HTERT RPE-1 (cell line): ENCODE data around the gene ZNF483.
"Not testable (repeated sequence)": the region's sequence is repeated elsewhere in the genome, so short reads cannot be mapped to it uniquely, and the experiment has no call there.

Experiments
- in situ Hi-C: fragments of 300-500 bp; cut with MboI; formaldehyde crosslinking; loops from 4 replicates; pipeline ENCODE4 v1.14.3; 2020; ENCODE audit warnings: low sequenced_read_pairs

The ZNF483 gene

DNA sequence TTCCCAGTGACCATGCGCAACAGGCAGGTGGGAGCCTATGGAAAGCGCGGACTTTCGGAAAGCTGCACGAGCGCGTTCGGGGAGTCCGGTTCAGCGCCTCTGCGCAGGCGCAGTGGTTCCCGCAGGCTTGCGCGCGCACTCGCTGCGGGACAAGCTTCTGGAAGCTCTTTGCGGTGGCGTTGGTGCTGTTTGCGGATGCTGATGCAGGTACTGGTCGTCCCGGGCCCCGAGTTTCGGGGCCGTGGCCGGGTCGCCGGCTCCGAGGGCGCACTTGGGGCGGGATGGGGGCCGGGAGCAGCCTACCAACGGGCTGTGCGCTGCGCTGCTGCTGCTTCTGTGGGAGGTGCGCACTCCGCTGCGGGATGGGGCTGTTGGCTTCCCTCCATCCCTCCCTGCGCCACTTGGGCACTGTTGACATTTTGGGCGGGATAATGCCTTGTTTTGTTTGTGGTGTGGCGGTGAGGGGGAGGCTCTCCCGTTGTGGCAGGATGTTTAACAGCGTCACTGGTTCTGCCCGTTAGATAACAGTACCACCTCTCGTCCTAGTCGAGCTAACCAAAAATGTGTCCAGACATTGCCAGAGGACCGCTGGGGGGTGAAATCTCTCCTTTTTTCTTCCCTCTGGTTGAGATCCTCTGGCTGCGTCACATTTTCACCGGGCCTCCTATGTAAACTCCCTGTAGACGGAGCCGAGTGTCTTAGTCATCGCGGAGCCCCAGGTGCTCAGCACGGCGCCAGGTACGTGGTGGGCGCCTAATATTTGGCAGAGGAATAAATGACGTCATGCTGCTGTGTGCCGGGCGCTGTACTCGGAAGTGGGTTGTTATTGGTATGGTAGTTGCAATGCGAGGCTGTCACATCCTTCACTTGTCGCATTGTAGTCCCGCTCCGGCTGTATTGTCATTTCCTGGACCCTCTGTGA, at the start of gene ZNF483:
TSS of gene ZNF483 (plus strand) at position 124 of the 922 bp plus-strand sequence. CDS start 2,217 bp downstream, outside the sequence.
- in situ Hi-C loops: no loop called here

DNA sequence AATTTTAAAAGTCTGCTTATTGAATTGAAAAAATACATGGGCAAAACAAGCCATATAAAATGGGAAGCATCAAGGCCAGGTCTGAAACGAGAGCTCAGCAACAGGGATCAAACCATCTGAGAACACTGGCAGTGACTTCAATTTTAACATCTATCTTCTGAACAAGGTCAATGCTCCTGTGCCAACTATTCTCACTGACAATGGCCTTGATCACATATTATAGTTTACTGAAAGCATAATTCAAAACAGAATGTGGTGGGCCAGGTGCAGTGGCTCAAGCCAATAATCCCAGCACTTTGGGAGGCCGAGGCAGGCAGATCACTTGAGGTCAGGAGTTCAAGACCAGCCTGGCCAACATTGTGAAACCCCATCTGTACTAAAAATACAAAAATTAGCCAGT, 49.8 kb upstream of the ZNF483 start:
- in situ Hi-C loops: no loop called here

- in situ Hi-C loops: no loop called here
Observed at GRCh38 chr9:111477677-111478076, 47.3 kb upstream of the ZNF483 start.

DNA sequence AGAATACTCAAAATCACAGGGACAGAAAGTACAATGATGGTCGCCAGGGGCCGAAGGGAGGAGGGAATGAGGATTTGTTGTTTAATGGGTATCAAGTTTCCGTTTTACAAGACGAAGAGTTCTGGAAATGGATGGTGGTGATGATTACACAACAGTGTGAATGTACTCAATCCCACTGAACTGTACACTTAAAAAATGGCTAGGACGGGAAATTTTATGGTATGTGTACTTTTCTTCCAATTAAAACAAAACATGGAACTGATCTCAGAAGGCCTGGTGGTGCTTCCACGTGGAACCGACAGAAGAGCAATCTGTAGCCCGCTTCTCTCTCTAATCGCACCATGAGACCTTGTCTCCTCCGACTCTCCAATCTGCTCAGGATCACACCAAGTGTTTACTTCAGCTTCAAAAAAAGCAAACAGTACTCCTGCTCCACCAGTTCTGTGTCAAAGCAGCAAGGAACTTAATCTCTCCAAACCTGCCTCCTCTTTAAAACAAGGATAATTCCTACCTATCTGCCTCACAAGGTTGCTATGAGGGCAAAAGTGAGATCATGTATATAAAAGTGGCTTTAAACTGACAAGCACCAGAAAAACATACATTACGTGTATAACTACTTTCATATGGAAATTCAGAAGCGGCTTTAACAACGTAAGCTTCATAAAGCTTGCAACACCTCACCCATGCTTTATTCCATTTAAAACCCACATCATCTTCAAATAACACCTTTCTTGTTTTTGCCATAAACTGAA, 42.9 kb upstream of the ZNF483 start:
- in situ Hi-C loops: no loop called here

DNA sequence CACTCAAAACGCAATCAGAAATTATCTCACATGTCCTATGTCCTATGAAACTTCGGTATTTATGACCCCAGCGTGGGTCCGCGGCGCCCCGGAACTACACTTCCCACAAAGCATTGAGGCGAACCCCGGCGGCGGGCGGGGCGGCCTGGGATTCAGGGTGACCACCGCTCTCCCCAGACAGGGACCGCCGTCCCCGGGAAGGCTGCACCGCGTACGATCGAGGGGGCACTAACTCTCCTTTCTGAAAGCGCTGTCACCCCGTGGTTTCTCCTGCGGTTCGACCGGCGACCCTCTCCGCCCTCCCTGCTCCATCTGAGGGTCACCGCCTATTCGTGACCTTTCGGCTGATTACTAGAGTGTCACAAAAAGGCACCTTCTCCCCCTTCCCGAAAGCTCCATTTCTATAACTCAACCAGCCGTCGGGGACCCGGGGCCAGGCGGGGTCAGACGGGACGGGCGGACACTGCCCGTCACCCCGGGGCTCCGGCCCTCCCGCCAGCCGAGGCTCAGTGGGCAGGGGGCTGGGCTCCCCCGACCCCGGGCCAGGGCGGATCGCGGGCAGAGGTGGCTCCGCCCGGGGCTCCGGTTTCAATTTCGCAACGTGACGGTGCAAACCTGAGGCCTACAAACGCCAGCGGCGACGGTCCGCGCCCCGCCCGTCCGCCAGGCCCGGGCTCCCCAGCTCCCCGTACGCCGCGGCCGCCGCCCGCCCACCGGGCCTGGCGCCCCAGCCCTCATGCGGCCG, 42.1 kb upstream of the ZNF483 start:
- in situ Hi-C loops: no loop called here

DNA sequence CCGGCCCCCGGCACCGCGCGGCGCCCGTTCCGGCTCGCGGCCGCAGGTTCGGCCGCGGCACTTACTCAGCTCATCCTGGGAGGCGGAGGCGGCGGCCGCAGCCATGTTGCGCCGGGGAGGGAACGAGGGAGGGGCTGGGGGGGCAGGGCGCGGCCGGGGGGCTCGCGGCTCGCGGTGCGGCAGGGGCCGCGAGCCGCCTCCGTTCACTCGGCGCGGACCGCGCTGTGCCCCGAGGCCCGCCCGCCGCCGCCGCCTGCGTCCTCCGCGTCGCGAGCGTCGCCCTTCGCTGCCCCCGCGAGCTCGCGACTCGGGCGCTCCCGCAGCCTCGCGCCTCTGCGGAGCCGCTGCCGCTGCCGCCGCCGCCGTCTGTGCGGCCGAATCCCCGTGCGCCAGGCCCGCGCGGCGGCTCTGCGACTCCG, 41.5 kb upstream of the ZNF483 start:
- in situ Hi-C loops: no loop called here

DNA sequence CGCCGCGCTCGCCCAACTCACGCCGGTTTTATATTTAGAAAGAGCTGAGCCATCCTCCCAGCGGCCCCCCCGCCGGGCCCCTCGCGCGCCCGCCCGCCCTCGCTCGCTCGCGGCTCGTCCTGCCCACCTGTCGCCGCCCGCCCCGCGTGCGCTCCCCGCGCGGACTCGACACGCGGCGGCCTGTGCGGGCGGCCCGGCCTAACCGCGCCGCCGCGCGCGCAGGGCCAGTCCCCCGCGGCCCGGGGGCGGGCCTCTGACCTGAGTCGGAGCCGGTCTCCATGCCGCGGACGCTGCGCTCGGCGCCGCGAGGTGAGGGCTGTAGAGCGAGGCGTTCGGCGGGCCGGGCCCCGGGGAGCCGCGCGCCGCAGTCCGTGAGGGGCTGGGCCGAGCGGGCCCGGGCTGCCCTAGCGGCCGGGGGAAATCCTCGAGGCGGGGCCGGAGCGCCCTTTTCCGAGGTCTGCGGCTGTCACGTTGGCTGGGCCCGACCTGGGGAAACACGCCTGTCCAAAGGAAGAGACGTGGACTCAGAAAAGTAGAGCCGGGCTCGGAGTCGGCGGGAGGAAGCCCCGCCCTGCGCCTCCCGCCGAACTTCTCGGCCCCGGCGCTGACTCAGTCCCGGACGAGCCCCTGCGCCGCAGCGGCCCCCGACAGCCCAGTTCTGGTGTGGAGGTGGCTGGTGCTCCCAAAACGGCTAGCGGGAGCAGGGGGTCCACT, 41.0 kb upstream of the ZNF483 start, which contains the start of gene ECPAS:
TSS of gene ECPAS (minus strand) at position 526 of the 714 bp plus-strand sequence. CDS start 11,465 bp downstream, outside the sequence.
- in situ Hi-C loops: no loop called here

DNA sequence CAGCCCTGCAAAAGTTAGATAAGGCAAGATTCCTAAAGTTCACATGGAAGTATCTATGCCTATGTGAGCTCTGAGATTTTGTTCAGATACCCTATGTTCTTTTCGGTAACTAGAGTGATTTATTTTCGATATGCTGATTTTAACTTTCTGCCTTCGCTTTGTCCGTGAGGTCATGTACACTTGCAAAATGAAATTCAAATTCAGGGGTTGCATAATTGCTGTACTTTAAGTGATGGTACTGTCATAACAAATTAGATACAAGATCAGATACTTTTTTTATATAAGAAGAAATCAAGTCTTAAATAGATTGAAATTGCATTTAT, 40.4 kb upstream of the ZNF483 start:
- in situ Hi-C loops: no loop called here

DNA sequence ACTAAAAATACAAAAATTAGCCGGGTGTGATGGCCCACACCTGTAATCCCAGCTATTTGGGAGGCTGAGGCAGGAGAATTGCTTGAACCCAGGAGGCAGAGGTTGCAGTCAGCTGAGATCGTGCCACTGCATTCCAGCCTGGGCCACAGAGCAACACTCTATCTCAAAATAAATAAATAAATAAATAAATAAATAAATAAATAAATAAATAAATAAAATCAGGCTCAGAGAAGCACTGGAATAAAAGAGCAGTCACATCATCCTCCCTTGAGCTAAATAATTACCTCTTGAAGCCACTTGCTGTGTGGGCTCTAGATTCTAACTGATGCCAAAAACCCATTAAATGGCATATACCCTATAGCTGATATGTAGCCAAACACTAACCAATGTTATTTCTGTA, 27.8 kb upstream of the ZNF483 start:
- in situ Hi-C loops: not testable (repeated sequence)

DNA sequence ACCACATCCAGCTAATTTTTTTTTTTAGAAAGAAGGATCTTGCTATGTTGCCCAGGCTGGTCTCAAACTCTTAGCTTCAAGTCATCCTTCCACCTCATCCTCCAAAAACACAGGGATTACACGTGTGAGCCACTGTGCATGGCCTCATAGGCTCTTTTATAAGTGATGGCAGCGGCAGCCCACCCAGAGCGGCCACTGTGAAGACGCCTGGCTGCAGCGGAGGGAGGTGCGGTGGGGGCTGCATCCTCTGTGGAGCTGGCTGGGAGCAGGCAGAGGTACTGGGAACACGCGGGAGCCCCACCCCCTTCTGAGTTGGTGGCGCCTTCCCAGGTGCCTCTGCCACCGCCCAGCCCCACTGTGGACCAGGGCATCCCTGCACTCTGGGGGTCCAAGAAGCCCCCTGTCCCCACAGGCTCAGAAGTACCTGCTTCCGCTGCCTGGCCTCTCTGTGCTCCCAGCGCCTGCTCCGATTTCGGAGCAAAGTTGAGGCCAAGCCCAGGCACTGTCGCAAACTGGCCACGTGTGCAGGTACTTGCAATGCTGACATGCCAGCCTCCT, 23.9 kb upstream of the ZNF483 start:
- in situ Hi-C loops: no loop called here

DNA sequence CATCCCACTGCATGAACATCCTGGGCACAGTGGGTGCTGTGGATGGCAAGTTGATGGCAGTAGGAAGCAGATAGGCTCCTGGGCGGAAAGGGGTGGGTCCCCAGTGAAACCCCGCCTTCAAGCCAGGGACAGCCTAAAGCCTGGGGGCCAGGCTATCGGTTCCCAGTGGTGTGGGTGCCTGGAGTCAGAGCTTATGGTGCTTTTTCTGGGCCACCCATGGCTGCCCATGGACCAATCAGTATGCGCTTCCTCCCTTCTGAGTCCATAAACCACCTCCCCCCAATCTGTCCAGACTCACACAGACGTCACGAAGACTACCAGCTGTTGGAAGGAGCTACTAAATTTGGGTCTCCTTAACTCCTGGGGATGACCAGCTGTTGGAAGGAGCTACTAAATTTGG, 23.3 kb upstream of the ZNF483 start:
- in situ Hi-C loops: no loop called here

- in situ Hi-C loops: no loop called here
Observed at GRCh38 chr9:111502506-111502905, 22.5 kb upstream of the ZNF483 start.

DNA sequence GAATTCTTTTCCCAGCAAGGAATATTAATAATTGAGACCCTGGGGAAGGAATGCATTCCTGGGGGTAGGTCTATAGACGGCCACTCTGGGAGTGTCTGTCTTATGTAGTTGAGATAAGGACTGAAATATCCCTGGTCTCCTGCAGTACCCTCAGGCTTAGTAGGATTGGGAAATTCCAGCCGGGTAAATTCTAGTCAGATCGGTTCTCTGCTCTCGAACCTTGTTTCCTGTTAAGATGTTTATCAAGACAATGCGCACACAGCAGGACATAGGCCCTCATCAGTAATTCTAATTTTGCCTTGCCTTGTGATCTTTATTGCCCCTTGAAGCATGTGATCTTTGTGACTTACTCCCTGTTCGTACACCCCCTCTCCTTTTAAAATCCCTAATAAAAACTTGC, 13.4 kb upstream of the ZNF483 start:
- in situ Hi-C loops: not testable (repeated sequence)

- in situ Hi-C loops: no loop called here
Observed at GRCh38 chr9:111514967-111515366, 10.0 kb upstream of the ZNF483 start.

GRCh38 chr9:111516061-111516465, 8.9 kb upstream of the ZNF483 start:
- in situ Hi-C loops: no loop called here

DNA sequence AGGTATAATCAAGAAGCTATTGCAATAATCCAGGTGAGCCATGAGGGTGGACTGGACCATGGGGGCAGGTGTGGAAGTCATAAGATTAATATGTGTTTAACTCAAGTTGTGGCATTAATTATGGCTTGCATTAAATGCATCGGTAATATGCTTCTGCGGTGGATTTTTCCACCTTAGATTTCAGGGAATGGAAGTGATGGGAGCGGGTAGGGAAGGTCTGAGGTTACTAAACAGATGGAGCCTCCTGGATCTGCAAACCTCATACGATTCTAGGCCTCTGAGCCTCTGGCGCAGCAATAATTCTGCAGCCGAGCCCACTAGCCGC, 286 bp upstream of the ZNF483 start:
- in situ Hi-C loops: no loop called here

DNA sequence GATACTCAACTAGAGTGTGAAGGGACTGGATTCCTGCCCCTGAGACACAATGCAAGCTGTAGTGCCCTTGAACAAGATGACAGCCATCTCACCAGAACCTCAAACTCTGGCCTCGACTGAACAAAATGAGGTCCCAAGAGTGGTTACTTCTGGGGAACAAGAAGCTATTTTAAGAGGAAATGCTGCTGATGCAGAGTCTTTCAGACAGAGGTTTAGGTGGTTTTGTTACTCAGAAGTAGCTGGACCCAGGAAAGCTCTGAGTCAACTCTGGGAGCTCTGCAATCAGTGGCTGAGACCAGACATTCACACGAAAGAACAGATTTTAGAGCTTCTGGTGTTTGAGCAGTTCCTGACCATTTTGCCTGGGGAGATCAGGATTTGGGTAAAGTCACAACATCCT, 2.4 kb downstream of the ZNF483 start:
- in situ Hi-C loops: no loop called here

DNA sequence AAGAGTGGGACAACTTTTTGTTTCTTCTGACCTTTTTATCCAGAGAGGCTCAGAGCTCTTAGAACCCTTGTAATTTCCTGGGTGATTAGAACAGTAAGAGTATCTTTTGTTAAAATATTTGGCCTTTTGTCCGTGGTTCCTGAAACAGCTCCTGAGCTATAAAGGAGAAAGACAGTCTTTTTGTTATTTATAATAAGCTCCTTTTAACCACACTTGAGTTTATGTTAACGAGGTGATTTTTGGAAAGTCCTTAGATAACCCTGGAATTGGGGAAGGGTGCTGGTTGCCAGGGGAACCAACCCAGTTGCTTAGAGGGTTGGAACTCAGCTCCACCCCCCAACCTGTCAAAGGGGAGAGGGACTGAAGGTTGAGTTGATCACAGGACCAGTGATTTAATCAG, 4.8 kb downstream of the ZNF483 start:
- in situ Hi-C loops: no loop called here

- in situ Hi-C loops: no loop called here
Observed at GRCh38 chr9:111531716-111532115, 6.7 kb downstream of the ZNF483 start.

DNA sequence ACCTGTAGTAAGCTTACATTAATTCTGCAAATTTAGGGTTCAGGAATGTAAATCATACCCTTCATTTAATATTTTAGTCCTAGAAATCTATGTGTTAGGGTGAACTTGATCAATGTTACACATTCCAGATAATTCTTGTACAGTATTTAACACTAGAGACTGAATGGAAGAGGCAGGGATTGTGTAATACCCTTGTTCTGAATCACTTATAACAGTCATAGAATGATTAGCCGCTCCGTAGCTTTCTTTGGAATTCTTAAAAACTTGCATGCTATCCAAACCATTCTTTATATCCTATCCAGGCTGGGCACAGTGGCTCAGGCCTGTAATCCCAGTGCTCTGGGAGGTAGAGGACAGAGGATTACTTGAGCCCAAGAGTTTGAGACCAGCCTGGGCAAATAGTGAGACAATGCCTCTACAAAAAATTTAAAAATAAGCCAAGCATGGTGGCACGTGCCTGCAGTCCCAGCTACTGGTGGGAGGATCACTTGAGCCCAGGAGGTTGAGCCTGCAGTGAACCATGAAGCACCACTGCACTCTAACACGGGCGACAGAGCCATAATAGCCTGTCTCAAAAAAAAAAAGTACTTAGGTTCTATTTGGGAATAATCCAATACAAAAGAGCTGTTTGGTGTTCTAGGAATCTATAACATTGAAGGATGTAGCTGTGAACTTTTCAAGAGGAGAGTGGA, 8.3 kb downstream of the ZNF483 start:
- in situ Hi-C loops: no loop called here
